GM18951 (cell line): ENCODE results near the gene TMEM182.

ENCODE experiments used
- POLR2A ChIP-seq: IDR thresholded peaks from 4 replicates; pipeline ENCODE4 v1.6.1; 2011; ENCODE audit warnings: mild to moderate bottlenecking; ENCODE audit not compliant: insufficient read length, insufficient read depth; ENCODE audit errors: extremely low read depth
- in situ Hi-C: fragments of 300-500 bp; cut with MboI; formaldehyde crosslinking; loops from one replicate; pipeline ENCODE4 v1.12.0; 2022; ENCODE audit warnings: low sequenced_read_pairs, mixed read lengths, inconsistent platforms; ENCODE audit not compliant: unreplicated experiment

TMEM182 gene

DNA sequence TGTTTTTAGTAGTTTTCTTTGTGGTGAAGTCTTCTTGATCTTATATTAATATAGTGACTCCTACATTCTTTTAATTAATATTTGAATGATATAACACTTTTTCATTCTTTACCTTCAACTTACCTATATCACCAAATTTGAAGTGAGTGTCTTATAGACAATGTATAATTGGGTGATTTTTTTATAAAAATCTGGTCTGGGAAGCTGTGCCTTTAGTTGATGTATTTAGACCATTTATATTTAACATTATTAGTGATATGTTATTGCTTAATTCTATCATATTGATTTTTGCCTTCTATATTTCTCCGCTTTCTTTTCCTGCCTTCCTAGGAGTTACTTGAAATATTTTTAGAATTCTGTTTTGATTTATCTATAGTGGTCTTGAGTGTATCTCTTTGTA, 16.4 kb downstream of the TMEM182 start:
- no peak for TF ChIP-seq POLR2A
- in situ Hi-C loops, result no loop called here

DNA sequence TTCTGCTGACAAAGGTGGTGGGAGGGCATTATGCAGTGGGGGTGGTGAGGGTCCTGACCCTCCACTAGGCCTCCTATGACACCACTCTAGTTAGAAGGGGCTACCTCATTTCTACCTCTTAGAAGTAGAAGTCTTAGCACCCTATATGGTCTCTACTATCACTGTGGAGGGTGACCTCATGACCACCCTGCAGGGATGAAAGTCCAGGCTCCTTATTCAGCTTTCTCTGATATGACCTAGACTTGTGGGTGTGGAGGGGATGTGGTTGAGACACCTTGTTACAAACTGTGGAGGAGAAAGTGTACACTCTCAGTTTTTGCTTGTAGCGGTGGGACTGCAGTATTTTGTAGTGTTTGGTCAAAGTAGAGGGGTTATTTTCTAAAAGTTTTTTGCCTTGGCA, 18.6 kb downstream of the TMEM182 start:
- in situ Hi-C loops, result no loop called here
- TF ChIP-seq POLR2A, result no peak

DNA sequence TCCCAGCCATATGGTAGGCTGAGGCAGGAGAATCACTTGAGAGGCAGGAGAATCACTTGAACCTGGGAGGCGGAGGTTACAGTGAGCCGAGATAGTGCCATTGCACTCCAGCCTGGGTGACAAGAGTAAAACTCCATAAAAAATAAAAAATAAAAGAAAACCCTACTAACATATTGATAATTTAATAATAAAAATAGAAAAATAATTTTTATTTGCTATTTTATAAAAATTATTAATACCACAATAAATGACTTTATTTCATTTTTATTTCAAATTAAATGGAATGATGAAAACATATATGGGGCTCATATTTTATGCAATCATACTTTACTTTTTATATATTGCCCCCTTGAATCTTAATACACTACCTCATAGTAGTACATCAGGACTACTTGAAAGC, 20.4 kb downstream of the TMEM182 start:
- no peak for TF ChIP-seq POLR2A
- in situ Hi-C loops, result no loop called here

DNA sequence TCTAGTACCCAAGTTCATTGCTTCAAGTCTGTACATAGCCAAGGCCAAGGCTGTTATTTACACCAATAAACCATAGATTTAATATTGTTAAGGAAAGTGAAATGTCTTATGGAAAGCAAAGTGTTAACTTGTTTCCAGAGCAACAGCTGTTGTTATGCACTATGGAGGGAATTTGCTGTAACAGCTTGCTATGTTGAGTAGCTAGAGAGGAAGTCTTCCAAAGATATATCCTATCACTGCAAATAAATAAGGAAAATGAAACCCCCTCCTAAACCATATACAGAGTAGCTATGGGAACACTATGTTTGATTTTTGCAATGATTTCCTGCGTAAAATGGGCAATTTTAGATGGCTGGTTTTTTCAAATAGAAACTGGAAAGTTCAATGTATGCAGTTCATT, 21.1 kb downstream of the TMEM182 start:
- no peak for TF ChIP-seq POLR2A
- in situ Hi-C loops, result no loop called here

DNA sequence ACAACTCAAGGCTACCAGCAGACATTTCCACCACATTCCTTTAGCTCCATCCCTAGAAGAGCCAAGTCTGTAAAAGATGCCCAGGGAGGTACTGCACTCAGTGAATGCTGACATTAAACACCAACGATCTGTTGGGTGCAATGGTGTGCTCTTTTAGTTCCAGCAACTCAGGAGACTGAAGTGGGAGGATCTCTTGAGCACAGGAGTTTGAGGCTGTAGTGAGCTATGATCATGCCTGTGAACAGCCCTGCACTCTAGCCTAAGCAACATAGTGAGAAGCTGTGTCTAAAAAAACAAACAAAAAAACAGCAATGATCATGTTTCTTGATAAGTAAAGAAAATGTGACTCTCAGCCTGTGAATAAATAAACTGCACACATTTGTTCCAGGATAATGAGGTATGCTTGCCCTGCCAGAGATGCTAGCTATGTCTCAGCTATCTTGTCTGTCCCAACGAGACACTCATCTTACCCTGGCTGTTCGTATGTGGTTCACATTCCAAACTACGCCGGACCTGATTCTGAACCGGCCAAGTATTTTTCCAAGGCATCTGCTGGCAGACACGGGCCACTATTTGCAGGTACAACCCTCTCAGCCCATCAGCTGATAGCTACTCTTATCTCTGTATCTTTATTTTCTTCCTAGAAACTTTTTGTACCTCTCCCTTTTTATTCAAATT, 21.8 kb downstream of the TMEM182 start:
- TF ChIP-seq POLR2A, result no peak
- in situ Hi-C loops, result no loop called here

DNA sequence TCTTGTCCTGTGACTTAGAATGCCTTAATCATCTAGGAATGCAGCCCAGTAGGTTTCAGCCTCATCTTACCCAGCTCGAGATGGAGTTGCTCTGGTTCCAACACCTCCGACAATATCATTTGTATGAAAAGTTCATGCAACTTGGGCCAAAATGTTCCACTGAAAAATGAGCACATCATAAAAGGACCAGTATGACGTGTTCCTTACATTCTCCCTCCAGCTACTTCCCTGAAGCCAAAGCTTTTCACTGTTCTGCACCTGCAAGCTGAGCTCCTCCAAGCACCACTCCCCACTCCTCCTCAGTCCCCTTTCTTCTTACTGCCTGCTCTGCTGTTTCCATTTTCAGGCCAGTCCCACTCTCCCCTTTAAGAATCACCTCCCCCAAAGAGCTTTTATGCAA, 23.1 kb downstream of the TMEM182 start:
- TF ChIP-seq POLR2A, result no peak
- in situ Hi-C loops, result no loop called here

DNA sequence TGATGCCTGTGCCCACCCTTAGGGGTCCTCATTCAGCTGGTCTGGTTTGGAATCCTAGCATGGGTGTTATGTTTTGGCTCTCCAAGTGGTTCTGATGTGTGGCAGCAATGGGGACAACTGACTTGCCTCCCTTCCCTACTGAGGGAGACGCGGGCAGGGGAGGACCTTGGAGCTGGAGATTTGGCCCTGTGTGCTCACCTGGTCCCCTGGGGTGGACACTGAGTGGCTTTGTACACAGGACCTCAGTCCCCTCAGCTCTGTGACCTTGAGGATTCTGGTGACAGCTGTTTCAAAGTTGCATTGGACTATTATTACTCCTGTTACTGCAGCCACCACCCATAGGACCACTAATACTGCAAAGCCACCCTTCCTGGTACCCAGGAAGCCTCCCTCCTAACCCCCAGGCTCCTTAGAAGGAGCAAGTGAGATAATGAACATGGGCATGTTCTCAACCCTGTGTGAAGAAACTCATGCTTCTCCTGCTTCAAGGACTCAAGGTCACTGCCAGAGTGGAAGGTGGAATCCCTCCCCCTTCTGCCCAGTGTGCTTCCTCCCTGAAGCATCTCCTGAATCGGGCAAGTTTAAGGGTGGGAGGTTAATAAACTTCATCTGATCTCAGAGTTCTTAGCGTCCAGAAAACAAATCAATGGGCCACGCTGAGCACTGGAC, 26.5 kb downstream of the TMEM182 start:
- in situ Hi-C loops, result no loop called here
- no peak for TF ChIP-seq POLR2A

DNA sequence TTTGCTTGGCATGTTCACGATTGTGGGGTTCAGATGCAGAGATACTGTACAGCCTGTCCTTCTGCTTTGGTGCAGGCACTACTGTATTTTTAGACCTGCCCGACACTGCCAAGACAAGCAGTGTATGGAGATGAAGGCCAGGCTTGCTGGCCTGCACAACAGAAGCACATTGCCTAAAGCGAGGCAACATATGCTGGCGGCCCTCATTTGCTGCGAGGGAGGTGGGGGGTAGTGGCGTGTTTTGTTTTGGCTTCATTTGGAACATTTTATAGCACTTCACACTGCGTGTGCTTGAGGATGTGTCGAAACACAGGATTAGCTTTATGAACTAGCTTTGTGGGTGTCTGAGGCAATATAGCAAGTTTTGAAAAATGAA, 27.0 kb downstream of the TMEM182 start:
- TF ChIP-seq POLR2A, result no peak
- in situ Hi-C loops, result no loop called here

DNA sequence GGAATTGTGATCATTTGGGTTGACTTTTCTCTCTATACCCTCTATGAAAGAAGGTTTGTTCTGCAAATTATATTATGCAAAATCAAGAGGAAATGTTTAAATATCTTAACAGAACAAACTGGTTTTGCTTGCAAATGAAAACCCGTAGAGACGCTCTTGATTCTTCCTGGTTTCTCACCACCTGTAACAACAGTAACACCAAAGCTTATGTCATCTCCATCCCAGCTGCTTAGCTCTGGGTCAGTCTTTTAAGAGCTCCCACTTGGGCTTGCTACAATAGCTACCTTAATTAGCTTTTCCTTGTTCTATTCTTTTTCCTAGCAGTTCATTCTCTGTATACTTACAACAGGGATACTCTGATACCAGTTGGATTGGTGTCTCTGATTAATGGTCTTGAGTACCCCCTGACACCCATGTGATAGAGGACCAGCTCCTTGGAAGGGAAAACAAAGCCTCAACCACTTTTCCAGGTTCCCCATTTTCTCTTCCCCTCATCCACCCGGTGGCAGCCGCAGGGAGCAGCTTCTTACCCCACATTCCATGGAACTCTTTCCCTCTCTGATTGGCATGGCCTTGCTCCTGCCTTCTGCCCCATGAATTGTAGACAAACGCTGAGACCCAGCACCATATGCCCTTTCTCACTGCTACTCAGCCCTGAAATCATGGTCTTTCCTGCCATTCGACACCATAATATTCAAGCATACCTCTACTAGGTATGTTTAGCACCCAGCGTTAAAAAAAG, 27.7 kb downstream of the TMEM182 start:
- no peak for TF ChIP-seq POLR2A
- in situ Hi-C loops, result no loop called here

DNA sequence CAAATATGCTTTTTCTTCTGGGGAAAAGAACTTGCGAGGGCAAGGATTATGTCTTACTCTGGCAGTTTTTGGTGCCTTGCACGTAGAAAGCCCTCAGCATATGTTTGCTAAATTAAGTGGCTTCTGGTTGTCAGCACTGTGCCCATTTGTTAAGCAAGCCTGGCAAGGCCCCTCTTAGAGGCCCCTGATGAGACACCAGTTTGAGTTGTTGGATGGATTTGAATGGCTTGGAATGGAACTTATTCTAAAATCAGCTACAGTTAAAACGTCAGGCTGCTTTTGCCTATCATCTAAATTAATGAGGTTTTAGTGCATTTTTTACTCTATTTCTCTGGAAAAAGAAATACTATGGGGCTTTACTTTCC, 28.2 kb downstream of the TMEM182 start:
- in situ Hi-C loops, result no loop called here
- no peak for TF ChIP-seq POLR2A

DNA sequence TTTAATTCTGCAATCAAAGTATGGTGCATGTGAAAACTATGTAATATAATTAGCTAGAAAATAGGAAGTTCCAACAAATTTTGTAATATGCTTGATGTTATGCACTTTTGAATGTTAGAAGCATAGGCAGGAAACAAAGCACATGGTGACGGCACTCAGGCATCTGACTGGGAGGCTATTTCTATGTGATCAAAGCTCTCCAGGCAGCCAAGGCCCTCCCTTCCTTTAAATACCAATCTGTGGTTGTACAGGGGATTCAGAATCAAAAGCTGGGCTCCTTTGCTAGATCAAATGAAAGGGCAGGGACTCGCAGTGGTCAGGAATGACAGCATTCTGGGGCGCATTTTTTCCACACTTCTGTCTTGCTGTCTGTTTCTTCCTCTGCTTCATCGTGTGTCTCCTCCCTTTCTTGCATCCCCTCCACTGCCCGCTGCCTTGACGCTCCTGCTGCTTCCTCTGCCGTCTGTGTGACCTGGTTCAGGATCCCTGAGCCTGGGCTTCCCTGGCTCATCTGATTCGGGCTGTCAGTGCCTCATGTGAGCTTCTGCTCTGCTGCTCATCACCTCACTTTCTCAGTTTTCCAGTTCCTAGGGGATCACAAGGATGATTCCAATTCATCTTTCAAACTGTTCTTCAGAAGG, 30.9 kb downstream of the TMEM182 start:
- no peak for TF ChIP-seq POLR2A
- in situ Hi-C loops, result no loop called here

DNA sequence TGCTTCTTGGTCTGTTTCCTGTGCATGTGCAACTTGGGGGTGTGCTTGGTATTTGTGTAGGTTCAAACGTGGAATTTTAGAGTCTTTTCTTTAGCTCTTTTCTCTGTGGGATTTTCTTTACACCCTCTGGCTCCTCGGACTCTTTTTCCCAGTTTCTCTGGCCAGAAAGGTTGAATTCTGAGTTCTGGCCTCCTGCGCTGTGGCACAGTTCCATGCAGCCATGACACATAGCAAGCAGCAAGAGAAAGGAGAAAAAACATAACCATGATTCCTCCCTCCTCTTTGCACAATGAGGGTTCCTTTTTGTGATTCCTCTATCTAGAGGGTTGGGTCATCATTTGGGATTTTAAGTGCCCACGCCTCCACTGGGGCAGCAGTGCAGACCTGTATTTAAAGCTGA, 33.8 kb downstream of the TMEM182 start:
- TF ChIP-seq POLR2A, result no peak
- in situ Hi-C loops, result no loop called here

DNA sequence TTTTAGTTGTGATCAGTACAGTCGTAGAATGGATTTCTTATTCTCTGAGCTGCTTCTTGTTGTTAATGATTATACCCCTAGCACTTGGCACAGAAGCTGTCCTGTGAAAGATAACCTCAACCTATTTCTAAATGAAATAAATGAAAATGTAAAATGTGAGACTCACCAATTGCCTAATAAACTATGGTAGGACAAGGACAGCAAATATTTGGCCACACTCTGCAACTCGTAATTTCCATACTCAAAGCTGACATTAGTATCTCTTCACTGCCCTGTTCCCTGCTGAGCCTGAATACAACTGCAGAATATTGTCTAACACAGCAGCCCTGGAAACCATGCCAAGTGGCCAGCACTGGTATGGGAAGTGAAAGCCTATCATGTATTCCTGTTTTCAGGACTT, 34.5 kb downstream of the TMEM182 start:
- in situ Hi-C loops, result no loop called here
- TF ChIP-seq POLR2A, result no peak
